ENCODE data around the gene C1QC. TPM values are rescaled to one million over a fixed set of nuclear protein-coding genes. Genes with fewer than 3 reads are reported as not detected.

The C1QC gene
- total and polyA plus RNA-seq, 2 of the 8 experiments (the other 6 are each of a cell fraction or from before 2014, with no cell fraction given): not detected

GRCh38 chr1:22652881-22653316 lies 9.5 kb downstream of the C1QC start, which contains the start of gene C1QB:
Gene C1QB (plus strand): TSS chr1:22653236. CDS start chr1:22659463, 6,227 bp downstream.
- Histone ChIP-seq H4K8ac (ENCODE audit: extremely low read depth, insufficient read depth, low read length) (no peak within 1 kb of the TSS), H3K23ac (ENCODE audit: insufficient read length) (no peak within 1 kb of the TSS), H3K56ac (replicated peaks; ENCODE audit: insufficient read length, low read depth, low read length) (no peak within 1 kb of the TSS), H3K9ac (replicated peaks in 1 of 4; ENCODE audit: extremely low read depth in 1 of 4, low read depth in 3 of 4, low read length in 3 of 4) (no peak within 1 kb of the TSS), H4K20me1 (replicated peaks in 1 of 2; ENCODE audit: control insufficient read depth in 1 of 2, insufficient read depth in 2 of 2, low read length in 2 of 2) (peaks cover 0 to 3% of the 10 kb centered on the region in 2 experiments), H2AK5ac (ENCODE audit: low read depth, low read length) (no peak within 1 kb of the TSS), H2BK15ac (ENCODE audit: low read length) (no peak within 1 kb of the TSS), H2BK12ac (ENCODE audit: low read depth, low read length) (no peak within 1 kb of the TSS), H3K79me2 (ENCODE audit: control insufficient read depth in 1 of 2, insufficient read depth in 2 of 2, low read length in 2 of 2) (no peaks in the 10 kb centered on the region), H2BK120ac (replicated peaks; ENCODE audit: low read depth, low read length) (no peak within 1 kb of the TSS), H3K79me1 (ENCODE audit: low read depth, low read length) (no peaks in the 10 kb centered on the region), H3K4ac (replicated peaks; ENCODE audit: insufficient read length, low read depth, low read length) (no peak within 1 kb of the TSS), H2BK20ac (ENCODE audit: low read length) (no peak within 1 kb of the TSS), H3K23me2 (ENCODE audit: low read depth, low read length) (no peaks in the 10 kb centered on the region; the same call in 1 of the 2 replicates), H2BK5ac (ENCODE audit: low read depth, low read length) (no peak within 1 kb of the TSS), H3K9me3 (ENCODE audit: insufficient read depth in 2 of 2, low read depth in 1 of 2, low read length in 1 of 2) (no peaks in the 10 kb centered on the region), H3K36me3 (ENCODE audit: control insufficient read depth in 2 of 4, insufficient read depth in 4 of 4, low read length in 3 of 4) (no peaks in the 10 kb centered on the region), H3K4me3 (ENCODE audit: extremely low read depth in 1 of 4, insufficient read depth in 2 of 4, low read depth in 3 of 4, low read length in 4 of 4) (no peak within 1 kb of the TSS), H3K27me3 (replicated peaks in 1 of 4; ENCODE audit: control insufficient read depth in 3 of 4, extremely low read depth in 1 of 4, insufficient read depth in 3 of 4, low read length in 3 of 4) (no peaks in the 10 kb centered on the region; a peak in 2 of 7 replicates), H4K5ac (ENCODE audit: insufficient read length, low read depth, low read length) (no peak within 1 kb of the TSS), H3K14ac (ENCODE audit: insufficient read length) (no peak within 1 kb of the TSS), H3K18ac (ENCODE audit: extremely low read depth, low read length) (no peak within 1 kb of the TSS), H3K4me2 (ENCODE audit: insufficient read depth in 1 of 2, low read depth in 2 of 2, low read length in 2 of 2) (no peak within 1 kb of the TSS), H2AFZ (ENCODE audit: low read length) (no peak within 1 kb of the TSS), H3K27ac (ENCODE audit: low read depth, low read length) (no peak within 1 kb of the TSS), H4K91ac (replicated peaks; ENCODE audit: insufficient read length, low read length) (no peak within 1 kb of the TSS), H3K4me1 (replicated peaks in 1 of 4; ENCODE audit: control insufficient read depth in 3 of 4, insufficient read depth in 4 of 4, low read length in 3 of 4) (no peaks in the 10 kb centered on the region; a peak in 1 of 7 replicates)
- ChIA-PET CTCF (ENCODE audit: partially characterized antibody) (interaction anchor here (0.7 to 6.1 kb wide), 7 partner anchors 10 to 312 kb away, joined by 3 to 41 read pairs (median 4); no protein-coding TSS in a partner anchor), POLR2A (ENCODE audit: partially characterized antibody) (no interaction called here)
- DNase-seq (ENCODE audit: low read depth in 1 of 2, low spot score in 2 of 2) (no peak), FAIRE-seq (no peak)
- TF ChIP-seq YY1 (IDR thresholded peaks at IDR 0.05; ENCODE audit: low read depth, low read length) (no peak), GABPA (IDR thresholded peaks at IDR 0.05; ENCODE audit: borderline replicate concordance, insufficient read depth, low read length) (no peak), SIRT6 (IDR thresholded peaks at IDR 0.05; ENCODE audit: low read length) (no peak), TAF7 (optimal IDR thresholded peaks at IDR 0.05; ENCODE audit: borderline replicate concordance, low read depth, low read length) (no peak), CREB1 (IDR thresholded peaks at IDR 0.05) (no peak), NRF1 (IDR thresholded peaks at IDR 0.05; ENCODE audit: low read depth, low read length) (no peak), SP1 (IDR thresholded peaks at IDR 0.05; ENCODE audit: low read depth, low read length) (no peak), ATF3 (IDR thresholded peaks at IDR 0.05; ENCODE audit: insufficient read depth, low read depth, low read length) (no peak)
- 91% methylated on average over 5 of the region's 13 CpGs; no CpG with 5 or more reads in 1 of the 2 experiments for WGBS, 2 experiments (ENCODE audit: extremely low coverage in 1 of 2, insufficient coverage in 1 of 2, insufficient read length in 1 of 2, insufficient replicate concordance in 2 of 2, low coverage in 1 of 2, low lambda C conversion rate in 2 of 2, missing lambda C conversion rate in 1 of 2)

Measured in H1 (cell line).